ENCODE data around the gene PODXL2. TPM values are rescaled to one million over a fixed set of nuclear protein-coding genes. Genes with fewer than 3 reads are reported as not detected.

PODXL2 gene
- total and polyA plus RNA-seq, 7 experiments from 2014 or later: 2.2 to 6.5 (median 3.6) TPM

GRCh38 chr3:127658234-127658633 is 29.2 kb downstream of the PODXL2 start:
- Histone ChIP-seq H3K9me3 (ENCODE audit: control insufficient read depth in 2 of 3, low read length in 3 of 3) (no peaks in the 10 kb centered on the region), H3K27ac (ENCODE audit: low read depth, low read length) (no peak overlapping the region), H3K4me1 (ENCODE audit: control insufficient read depth in 2 of 2, insufficient read depth in 2 of 2, low read length in 2 of 2) (no peaks in the 10 kb centered on the region), H3K36me3 (ENCODE audit: control insufficient read depth in 2 of 3, insufficient read depth in 3 of 3, low read length in 3 of 3) (no peaks in the 10 kb centered on the region), H3K4me3 (ENCODE audit: low read length) (no peak overlapping the region), H3K27me3 (ENCODE audit: control insufficient read depth in 2 of 2, insufficient read depth in 2 of 2, low read length in 2 of 2) (no peaks in the 10 kb centered on the region)
- H3K27ac Mint-ChIP-seq: no peak overlapping the region
- CTCF ChIA-PET: no interaction called here
- no peaks in the 10 kb centered on the region for H3K9me3 Mint-ChIP-seq
- H3K36me3 Mint-ChIP-seq: peaks cover 0 to 8% (median 0%) of the 10 kb centered on the region in 5 donors
- intact Hi-C loops (cut with micrococcal nuclease): no loop called here
- no peak overlapping the region for H3K4me3 Mint-ChIP-seq
- no peak for DNase-seq
- POLR2A ChIA-PET: interaction anchor here (0.6 to 0.8 kb wide), 2 partner anchors 9 to 723 kb away, joined by 3 read pairs; no protein-coding TSS in a partner anchor
- H3K27me3 Mint-ChIP-seq: peaks cover 0 to 18% (median 0%) of the 10 kb centered on the region in 5 donors
- H3K4me1 Mint-ChIP-seq: no peaks in the 10 kb centered on the region
- no peak for ATAC-seq

- Mint-ChIP-seq H3K4me3 (no peak overlapping the region), H3K4me1 (no peaks in the 10 kb centered on the region), H3K9me3 (no peaks in the 10 kb centered on the region), H3K27ac (peak overlapping the region in 1 of 9 donors; percentile 7), H3K27me3 (peaks cover 0 to 24% (median 0%) of the 10 kb centered on the region in 5 donors), H3K36me3 (peaks cover 0 to 13% (median 0%) of the 10 kb centered on the region in 5 donors)
- Histone ChIP-seq H3K4me3 (ENCODE audit: low read length) (no peak overlapping the region), H3K27ac (ENCODE audit: low read depth, low read length) (no peak overlapping the region), H3K36me3 (ENCODE audit: control insufficient read depth in 2 of 3, insufficient read depth in 3 of 3, low read length in 3 of 3) (no peaks in the 10 kb centered on the region), H3K27me3 (ENCODE audit: control insufficient read depth in 2 of 2, insufficient read depth in 2 of 2, low read length in 2 of 2) (no peaks in the 10 kb centered on the region), H3K9me3 (ENCODE audit: control insufficient read depth in 2 of 3, low read length in 3 of 3) (no peaks in the 10 kb centered on the region), H3K4me1 (ENCODE audit: control insufficient read depth in 2 of 2, insufficient read depth in 2 of 2, low read length in 2 of 2) (no peaks in the 10 kb centered on the region)
- no peak for ATAC-seq
- POLR2A ChIA-PET: interaction anchor here (0.6 to 1.4 kb wide), 2 partner anchors 11 kb away, joined by 3 to 5 read pairs; no protein-coding TSS in a partner anchor
- no peak for DNase-seq
- intact Hi-C loops (cut with micrococcal nuclease): no loop called here
- CTCF ChIA-PET: no interaction called here
Observed at GRCh38 chr3:127660621-127661251, 31.8 kb downstream of the PODXL2 start.

GRCh38 chr3:127661600-127661999 is 32.6 kb downstream of the PODXL2 start:
- intact Hi-C loops (cut with micrococcal nuclease): no loop called here
- Mint-ChIP-seq H3K4me1 (no peaks in the 10 kb centered on the region), H3K27me3 (peaks cover 0 to 22% (median 0%) of the 10 kb centered on the region in 5 donors), H3K9me3 (no peaks in the 10 kb centered on the region), H3K36me3 (peaks cover 0 to 13% (median 0%) of the 10 kb centered on the region in 5 donors), H3K4me3 (no peak overlapping the region), H3K27ac (no peak overlapping the region)
- Histone ChIP-seq H3K4me3 (ENCODE audit: low read length) (no peak overlapping the region), H3K27me3 (ENCODE audit: control insufficient read depth in 2 of 2, insufficient read depth in 2 of 2, low read length in 2 of 2) (no peaks in the 10 kb centered on the region), H3K36me3 (ENCODE audit: control insufficient read depth in 2 of 3, insufficient read depth in 3 of 3, low read length in 3 of 3) (no peaks in the 10 kb centered on the region), H3K9me3 (ENCODE audit: control insufficient read depth in 2 of 3, low read length in 3 of 3) (no peaks in the 10 kb centered on the region), H3K4me1 (ENCODE audit: control insufficient read depth in 2 of 2, insufficient read depth in 2 of 2, low read length in 2 of 2) (no peaks in the 10 kb centered on the region), H3K27ac (ENCODE audit: low read depth, low read length) (no peak overlapping the region)
- CTCF ChIA-PET: no interaction called here
- ATAC-seq: no peak
- DNase-seq: no peak
- POLR2A ChIA-PET: interaction anchor here (1.4 kb wide), 1 partner anchor 10 kb away, joined by 5 read pairs; no protein-coding TSS in a partner anchor

GRCh38 chr3:127662001-127662469 is 33.0 kb downstream of the PODXL2 start:
- intact Hi-C loops (cut with micrococcal nuclease): no loop called here
- Histone ChIP-seq H3K9me3 (ENCODE audit: control insufficient read depth in 2 of 3, low read length in 3 of 3) (no peaks in the 10 kb centered on the region), H3K27ac (ENCODE audit: low read depth, low read length) (no peak overlapping the region), H3K4me3 (ENCODE audit: low read length) (no peak overlapping the region), H3K27me3 (ENCODE audit: control insufficient read depth in 2 of 2, insufficient read depth in 2 of 2, low read length in 2 of 2) (no peaks in the 10 kb centered on the region), H3K36me3 (ENCODE audit: control insufficient read depth in 2 of 3, insufficient read depth in 3 of 3, low read length in 3 of 3) (no peaks in the 10 kb centered on the region), H3K4me1 (ENCODE audit: control insufficient read depth in 2 of 2, insufficient read depth in 2 of 2, low read length in 2 of 2) (no peaks in the 10 kb centered on the region)
- DNase-seq: no peak
- Mint-ChIP-seq H3K36me3 (peaks cover 0 to 13% (median 0%) of the 10 kb centered on the region in 5 donors), H3K4me1 (no peaks in the 10 kb centered on the region), H3K4me3 (no peak overlapping the region), H3K9me3 (no peaks in the 10 kb centered on the region), H3K27me3 (peaks cover 0 to 22% (median 0%) of the 10 kb centered on the region in 5 donors), H3K27ac (no peak overlapping the region)
- ChIA-PET CTCF (no interaction called here), POLR2A (interaction anchor here (1.4 kb wide), 1 partner anchor 10 kb away, joined by 5 read pairs; no protein-coding TSS in a partner anchor)
- no peak for ATAC-seq

GRCh38 chr3:127663151-127663550 is 34.2 kb downstream of the PODXL2 start:
- no peak overlapping the region for H3K4me3 Mint-ChIP-seq
- CTCF ChIA-PET: no interaction called here
- H3K4me1 Mint-ChIP-seq: no peaks in the 10 kb centered on the region
- no peak overlapping the region for H3K27ac Mint-ChIP-seq
- Histone ChIP-seq H3K9me3 (ENCODE audit: control insufficient read depth in 2 of 3, low read length in 3 of 3) (no peaks in the 10 kb centered on the region), H3K27ac (ENCODE audit: low read depth, low read length) (no peak overlapping the region), H3K4me3 (ENCODE audit: low read length) (no peak overlapping the region), H3K36me3 (ENCODE audit: control insufficient read depth in 2 of 3, insufficient read depth in 3 of 3, low read length in 3 of 3) (no peaks in the 10 kb centered on the region), H3K27me3 (ENCODE audit: control insufficient read depth in 2 of 2, insufficient read depth in 2 of 2, low read length in 2 of 2) (no peaks in the 10 kb centered on the region), H3K4me1 (ENCODE audit: control insufficient read depth in 2 of 2, insufficient read depth in 2 of 2, low read length in 2 of 2) (no peaks in the 10 kb centered on the region)
- intact Hi-C loops (cut with micrococcal nuclease): no loop called here
- H3K36me3 Mint-ChIP-seq: peaks cover 0 to 13% (median 0%) of the 10 kb centered on the region in 5 donors
- peaks cover 0 to 15% (median 0%) of the 10 kb centered on the region in 5 donors for H3K27me3 Mint-ChIP-seq
- no peak for DNase-seq
- POLR2A ChIA-PET: no interaction called here
- ATAC-seq: no peak
- no peaks in the 10 kb centered on the region for H3K9me3 Mint-ChIP-seq

- ATAC-seq: no peak
- ChIA-PET CTCF (no interaction called here), POLR2A (no interaction called here)
- no peak overlapping the region for H3K27ac ChIP-seq (ENCODE audit: low read depth, low read length)
- no peaks in the 10 kb centered on the region for H3K4me1 ChIP-seq (ENCODE audit: control insufficient read depth in 2 of 2, insufficient read depth in 2 of 2, low read length in 2 of 2)
- no peaks in the 10 kb centered on the region for H3K27me3 ChIP-seq (ENCODE audit: control insufficient read depth in 2 of 2, insufficient read depth in 2 of 2, low read length in 2 of 2)
- Mint-ChIP-seq H3K9me3 (no peaks in the 10 kb centered on the region), H3K27me3 (peaks cover 0 to 6% (median 0%) of the 10 kb centered on the region in 5 donors), H3K4me1 (no peaks in the 10 kb centered on the region), H3K4me3 (no peak overlapping the region), H3K36me3 (peaks cover 0 to 12% (median 0%) of the 10 kb centered on the region in 5 donors), H3K27ac (no peak overlapping the region)
- no peaks in the 10 kb centered on the region for H3K9me3 ChIP-seq (ENCODE audit: control insufficient read depth in 2 of 3, low read length in 3 of 3)
- H3K4me3 ChIP-seq (ENCODE audit: low read length): no peak overlapping the region
- no peaks in the 10 kb centered on the region for H3K36me3 ChIP-seq (ENCODE audit: control insufficient read depth in 2 of 3, insufficient read depth in 3 of 3, low read length in 3 of 3)
- no peak for DNase-seq
- intact Hi-C loops (cut with micrococcal nuclease): no loop called here
Observed at GRCh38 chr3:127665165-127665564, 36.2 kb downstream of the PODXL2 start.

GRCh38 chr3:127665586-127665985 is 36.6 kb downstream of the PODXL2 start:
- intact Hi-C loops (cut with micrococcal nuclease): no loop called here
- Histone ChIP-seq H3K36me3 (ENCODE audit: control insufficient read depth in 2 of 3, insufficient read depth in 3 of 3, low read length in 3 of 3) (no peaks in the 10 kb centered on the region), H3K9me3 (ENCODE audit: control insufficient read depth in 2 of 3, low read length in 3 of 3) (no peaks in the 10 kb centered on the region), H3K27me3 (ENCODE audit: control insufficient read depth in 2 of 2, insufficient read depth in 2 of 2, low read length in 2 of 2) (no peaks in the 10 kb centered on the region), H3K4me1 (ENCODE audit: control insufficient read depth in 2 of 2, insufficient read depth in 2 of 2, low read length in 2 of 2) (no peaks in the 10 kb centered on the region), H3K4me3 (ENCODE audit: low read length) (no peak overlapping the region), H3K27ac (ENCODE audit: low read depth, low read length) (no peak overlapping the region)
- H3K27ac Mint-ChIP-seq: no peak overlapping the region
- ATAC-seq: no peak
- ChIA-PET POLR2A (no interaction called here), CTCF (no interaction called here)
- H3K9me3 Mint-ChIP-seq: no peaks in the 10 kb centered on the region
- peaks cover 0 to 9% (median 0%) of the 10 kb centered on the region in 5 donors for H3K36me3 Mint-ChIP-seq
- H3K27me3 Mint-ChIP-seq: peaks cover 0 to 6% (median 0%) of the 10 kb centered on the region in 5 donors
- no peak for DNase-seq
- H3K4me3 Mint-ChIP-seq: no peak overlapping the region
- H3K4me1 Mint-ChIP-seq: no peaks in the 10 kb centered on the region

Data from naive thymus-derived CD4-positive, alpha-beta T cell (primary cell).